GM12891 (cell line): ENCODE measurements around the gene ADIPOR2.

Experiments used
- DNase-seq: peaks from one replicate; pipeline ENCODE4 v3.0.0; 2011; ENCODE audit warnings: low spot score; ENCODE audit not compliant: insufficient read length
- FAIRE-seq: peaks from 2 replicates; lab custom pipeline; 2011; peaks lifted over from hg19 to GRCh38; lab: Jason Lieb, UNC
- PAX5 ChIP-seq: IDR thresholded peaks from 2 replicates; pipeline ENCODE4 v1.6.1; 2011; ENCODE audit warnings: low read length, moderate library complexity, mild to moderate bottlenecking; ENCODE audit not compliant: insufficient read depth, severe bottlenecking
- POLR2A ChIP-seq: IDR thresholded peaks from 2 replicates; pipeline ENCODE4 v1.6.1; 2011; ENCODE audit warnings: low read depth, low read length, control low read depth
- POLR2AphosphoS5 ChIP-seq: IDR thresholded peaks from 2 replicates; pipeline ENCODE4 v1.6.1; 2011; ENCODE audit warnings: low read depth, low read length, control low read depth
- POU2F2 ChIP-seq: IDR thresholded peaks from 2 replicates; pipeline ENCODE4 v1.6.1; 2011; ENCODE audit warnings: low read depth, mild to moderate bottlenecking, control low read depth, low read length, moderate library complexity
- SPI1 ChIP-seq: IDR thresholded peaks from 2 replicates; pipeline ENCODE4 v1.6.1; 2011; ENCODE audit warnings: low read depth, low read length, control low read depth
- TAF1 ChIP-seq: IDR thresholded peaks from 2 replicates; pipeline ENCODE4 v1.6.1; 2011; ENCODE audit warnings: low read depth, low read length, control low read depth

ADIPOR2 gene

DNA sequence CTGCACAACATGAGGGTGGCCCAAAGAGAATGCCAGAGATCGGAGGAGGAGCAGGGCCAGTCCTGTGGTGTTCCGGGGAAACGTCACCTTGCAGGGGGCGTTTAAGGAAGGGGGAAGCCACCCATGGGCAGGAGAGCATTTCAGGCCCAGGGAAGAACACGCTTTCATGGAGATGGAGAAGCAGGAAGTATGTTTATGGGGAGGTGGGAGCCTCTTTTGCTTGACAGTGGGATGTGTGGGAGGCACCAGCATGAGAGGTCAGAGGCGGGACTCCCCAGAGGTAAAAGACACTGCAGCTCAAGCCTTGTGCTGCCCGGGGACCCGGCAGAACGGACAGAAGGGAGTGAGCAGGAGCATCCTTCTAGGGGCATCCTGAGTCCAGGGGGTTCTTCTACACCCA lies 128.2 kb downstream of the ADIPOR2 start:
- TF ChIP-seq POU2F2 (no peak), TAF1 (no peak), PAX5 (no peak), POLR2A (no peak), SPI1 (no peak), POLR2AphosphoS5 (no peak)
- no peak for FAIRE-seq
- DNase-seq: no peak

DNA sequence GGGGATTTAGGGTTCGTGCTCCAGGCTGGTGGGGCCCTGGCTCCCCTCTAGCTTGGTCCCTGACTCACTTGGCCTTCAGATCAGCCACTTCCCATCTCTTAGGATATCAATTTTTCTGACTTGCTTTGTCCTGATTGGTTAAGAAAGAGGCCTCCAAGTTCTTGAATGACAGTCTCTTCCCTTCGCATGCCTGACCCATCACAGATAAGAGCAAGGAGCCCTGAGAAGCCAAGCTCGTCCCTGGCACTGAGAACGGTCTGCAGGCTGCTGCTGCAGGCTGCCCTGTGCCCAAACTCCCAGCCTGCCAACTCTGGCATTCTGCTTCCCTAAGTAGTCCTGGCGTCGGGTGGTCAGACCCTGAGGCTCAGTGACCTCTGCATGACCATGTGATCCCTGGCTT lies 128.7 kb downstream of the ADIPOR2 start:
- DNase-seq (no peak), FAIRE-seq (no peak)
- TF ChIP-seq SPI1 (no peak), TAF1 (no peak), POU2F2 (no peak), POLR2A (no peak), POLR2AphosphoS5 (no peak), PAX5 (no peak)

DNA sequence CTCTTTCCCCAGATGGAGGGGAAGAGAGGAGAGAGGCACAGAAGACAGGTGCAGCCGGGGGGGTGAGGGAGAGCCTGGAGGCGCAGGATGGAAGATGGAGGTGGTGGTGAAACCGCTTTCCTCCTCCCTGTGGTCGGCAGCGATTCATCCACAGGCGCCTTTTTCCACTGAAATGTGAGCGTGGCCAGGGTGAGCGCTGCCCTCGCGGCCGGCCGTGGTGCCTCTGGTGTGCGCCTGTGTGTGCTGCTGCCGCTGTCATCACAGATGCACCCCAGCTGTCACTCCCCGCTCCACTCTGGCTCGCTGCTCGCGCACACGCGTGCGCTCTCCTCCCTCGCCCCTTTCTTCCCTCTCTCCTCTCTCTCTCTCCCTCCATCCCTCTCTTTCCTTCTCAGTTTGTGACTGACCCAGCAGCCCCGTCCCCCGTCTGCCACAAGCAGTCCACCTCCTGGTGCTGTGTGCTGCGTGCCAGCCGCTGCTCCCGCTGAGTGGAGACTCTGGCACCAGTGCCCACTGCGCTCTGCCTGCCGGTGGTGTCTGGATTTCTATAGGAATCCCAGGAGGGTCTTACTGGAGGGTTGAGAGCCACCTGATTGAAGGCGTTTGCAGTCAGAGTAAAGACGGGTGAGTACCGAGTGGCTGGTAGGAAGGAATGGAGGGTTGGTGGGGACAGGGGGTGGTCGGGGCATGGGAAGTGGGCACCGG lies 129.5 kb downstream of the ADIPOR2 start, which contains the start of gene LRTM2:
Gene LRTM2, plus strand, starts transcription at position 375 of the 705 bp plus-strand sequence. CDS start 7,584 bp downstream, outside the sequence.
- FAIRE-seq (no peak), DNase-seq (no peak)

DNA sequence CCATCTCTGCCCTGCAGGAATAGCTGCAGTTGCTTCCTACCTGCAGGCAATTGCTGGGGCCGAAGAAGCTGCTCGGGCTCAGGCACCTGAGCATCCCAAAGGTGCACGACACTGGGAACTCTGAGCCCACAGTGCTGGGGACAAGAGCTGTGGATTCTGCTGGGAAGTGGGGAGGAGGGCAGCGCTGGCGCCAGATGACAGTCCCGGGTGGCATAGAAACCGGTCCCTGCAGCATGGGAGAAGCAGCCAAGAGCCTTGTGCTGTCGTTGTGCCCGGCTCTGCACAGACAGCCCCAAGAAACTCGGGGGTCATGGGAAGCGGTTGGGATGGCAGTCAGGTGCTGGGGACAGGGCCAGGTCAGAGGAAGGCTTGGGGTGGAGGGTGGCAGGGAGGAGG lies 130.0 kb downstream of the ADIPOR2 start:
- DNase-seq (no peak), FAIRE-seq (no peak)
- TF ChIP-seq POLR2A: no peak

More for the DNA sequence above, 129.5 kb downstream of the ADIPOR2 start, which contains the start of gene LRTM2:
- TF ChIP-seq PAX5: no peak
- no peak for TF ChIP-seq SPI1
- no peak for TF ChIP-seq POU2F2
- TF ChIP-seq TAF1: no peak
- no peak for TF ChIP-seq POLR2A
- no peak for TF ChIP-seq POLR2AphosphoS5

DNA sequence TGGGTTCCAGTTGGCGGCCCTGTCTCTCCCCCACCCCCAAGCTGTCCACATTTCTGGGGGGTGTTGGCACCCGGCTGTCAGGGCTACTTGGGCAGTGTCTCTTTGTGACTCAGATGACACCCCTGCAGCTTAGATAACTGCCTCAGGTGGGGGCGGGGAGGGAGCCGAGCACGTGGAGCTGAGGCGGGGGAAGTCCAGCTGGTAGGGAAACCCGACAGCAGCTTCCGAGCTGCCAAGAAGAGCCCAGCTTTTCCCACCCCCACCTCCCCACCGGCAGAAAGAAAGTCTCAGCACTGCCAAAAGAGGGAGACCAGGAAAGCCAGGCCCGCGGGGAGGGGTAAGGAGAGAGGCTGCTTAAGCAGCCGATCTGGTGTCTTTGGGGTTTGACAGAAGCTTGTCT lies 130.9 kb downstream of the ADIPOR2 start:
- FAIRE-seq (no peak), DNase-seq (no peak)
- TF ChIP-seq POU2F2 (no peak), TAF1 (no peak), SPI1 (no peak), POLR2AphosphoS5 (no peak), PAX5 (no peak), POLR2A (no peak)

DNA sequence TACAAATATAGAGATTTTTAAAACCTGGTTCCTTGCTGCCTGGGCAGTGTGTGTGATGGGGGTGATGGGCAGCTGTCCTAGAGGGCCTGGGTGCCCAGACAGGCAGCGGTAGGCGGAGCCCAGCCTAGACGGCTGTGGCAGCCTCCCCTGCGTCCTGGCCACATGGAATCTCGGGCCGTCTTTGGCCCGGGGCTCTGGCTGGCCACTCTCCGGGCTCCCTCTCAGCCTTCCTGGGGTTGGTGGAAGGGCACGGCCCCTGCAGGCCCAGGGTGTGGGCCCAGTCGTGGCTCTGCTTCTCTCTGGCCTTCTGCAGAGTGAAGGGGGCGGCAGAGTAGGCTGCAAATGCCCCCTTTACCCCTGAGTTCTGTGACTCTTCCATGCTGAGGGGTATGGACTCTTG lies 131.8 kb downstream of the ADIPOR2 start:
- DNase-seq: no peak
- TF ChIP-seq PAX5 (no peak), POLR2AphosphoS5 (no peak), POLR2A (no peak), SPI1 (no peak), TAF1 (no peak), POU2F2 (no peak)
- FAIRE-seq: no peak

DNA sequence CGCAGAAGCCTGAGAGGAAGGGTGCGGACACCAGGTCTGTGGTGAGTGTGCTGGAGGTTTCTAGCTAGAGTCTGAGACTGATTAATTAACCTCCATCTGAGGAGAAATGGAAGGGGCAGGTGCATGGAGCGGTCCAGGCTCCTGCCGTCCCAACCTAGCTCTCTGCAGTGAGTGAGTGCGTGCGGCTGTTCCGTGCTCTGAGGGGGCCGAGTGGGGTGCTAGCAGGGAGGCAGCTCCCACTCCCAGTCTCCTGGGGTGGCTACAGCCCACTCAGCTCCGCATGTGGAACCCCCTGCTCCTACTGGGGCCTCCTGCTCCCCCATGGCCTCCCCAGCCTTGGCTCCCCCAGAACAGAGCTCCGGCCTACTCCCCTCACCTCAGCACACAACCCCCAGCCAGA lies 132.4 kb downstream of the ADIPOR2 start:
- FAIRE-seq (no peak), DNase-seq (no peak)
- TF ChIP-seq POLR2A: no peak
- no peak for TF ChIP-seq POU2F2
- no peak for TF ChIP-seq PAX5
- no peak for TF ChIP-seq SPI1
- TF ChIP-seq POLR2AphosphoS5: no peak
- TF ChIP-seq TAF1: no peak

DNA sequence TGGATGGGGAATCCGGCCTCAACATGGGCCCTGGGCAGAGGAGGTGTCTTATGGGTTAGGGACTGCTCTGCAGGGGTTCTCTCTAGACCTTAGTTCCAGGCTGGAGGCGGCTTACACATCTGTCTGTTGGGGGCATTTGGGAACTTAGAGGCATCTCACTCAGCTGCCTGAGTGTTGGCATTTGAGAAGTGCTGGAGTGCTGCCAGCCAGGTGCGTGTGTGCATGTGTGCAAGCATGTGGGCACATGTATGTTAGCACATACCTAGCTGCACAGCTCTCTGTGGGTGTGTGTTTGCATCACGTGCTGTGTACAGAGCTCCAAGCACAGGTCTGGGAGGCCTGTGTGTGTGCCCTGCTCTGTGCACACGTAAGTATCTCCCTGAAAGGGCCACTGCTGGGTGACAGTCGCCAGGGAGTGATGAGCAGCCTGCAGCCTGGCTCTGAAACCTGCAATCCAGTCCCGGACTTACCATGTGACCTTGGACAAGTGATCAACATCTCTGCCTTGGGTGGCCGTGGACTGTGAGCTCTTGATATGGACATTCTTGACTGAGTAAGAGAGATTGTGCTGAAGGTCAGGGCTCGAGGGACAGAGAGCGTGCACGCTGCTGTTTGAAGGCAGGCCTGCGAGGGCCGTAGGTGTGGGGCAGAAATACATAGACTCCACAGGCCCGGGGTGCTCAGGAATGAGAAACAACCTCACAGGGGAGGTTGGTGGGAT lies 134.7 kb downstream of the ADIPOR2 start:
- FAIRE-seq (no peak), DNase-seq (no peak)
- TF ChIP-seq POLR2A (no peak), TAF1 (no peak), PAX5 (no peak), POLR2AphosphoS5 (no peak), POU2F2 (no peak), SPI1 (no peak)

DNA sequence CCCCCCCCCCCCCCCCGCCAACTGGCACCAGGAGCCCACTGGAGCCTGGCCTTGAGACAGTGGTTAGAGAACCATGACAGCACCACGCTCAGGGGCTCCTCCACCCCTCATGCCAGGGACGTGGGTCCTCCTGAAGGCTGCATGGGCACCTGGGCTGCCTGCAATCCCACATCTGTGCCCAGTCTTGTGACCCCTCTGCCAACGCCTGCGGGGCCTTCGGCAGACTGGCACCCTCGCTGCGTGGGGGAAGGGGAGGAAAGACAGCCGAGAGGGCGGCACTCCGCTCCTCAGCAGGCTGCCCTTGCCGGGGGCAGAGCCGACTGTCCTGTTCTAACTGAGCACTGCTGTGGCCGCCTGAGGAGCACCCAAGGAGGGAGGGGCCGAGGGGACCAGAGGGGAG lies 135.5 kb downstream of the ADIPOR2 start:
- no peak for TF ChIP-seq TAF1
- TF ChIP-seq POLR2A: no peak
- TF ChIP-seq SPI1: no peak
- FAIRE-seq (no peak), DNase-seq (no peak)
